Heart left ventricle (tissue), 16 donors: ENCODE data around the gene JAG1. TPM values are rescaled to one million over a fixed set of nuclear protein-coding genes. Genes with fewer than 3 reads are reported as not detected.

Source experiments
- ATAC-seq, 4 donors: fragments of 200-7000 bp; cut with Tn5 transposase; one replicate each; pipeline ENCODE4 v1.9.1; 2020 to 2022; ENCODE audit warnings: moderate library complexity in 4 of 4, mild to moderate bottlenecking in 3 of 4, moderate number of reproducible peaks in 1 of 4
- DNase-seq, 5 donors: peaks; one replicate each; pipeline ENCODE4 v3.0.0-alpha.2; 2020
- H3K27ac ChIP-seq, 12 donors: fragments of 200-600 bp; sonication (generic) in 4 of 12; one replicate each; pipeline versions ENCODE4 v1.5.0 to v1.8.0; 2016 to 2022; ENCODE audit warnings: mild to moderate bottlenecking in 2 of 12
- H3K27me3 ChIP-seq, 9 donors: fragments of 200-600 bp; sonication (generic) in 2 of 9; one replicate each; pipeline versions ENCODE4 v1.5.1 to v1.8.0; 2016 to 2022; ENCODE audit warnings: mild to moderate bottlenecking in 3 of 9
- H3K36me3 ChIP-seq, 9 donors: fragments of 200-600 bp; sonication (generic) in 2 of 9; one replicate each; pipeline versions ENCODE4 v1.5.0 to v1.8.0; 2018 to 2022; ENCODE audit warnings: mild to moderate bottlenecking in 2 of 9
- H3K4me1 ChIP-seq, 12 donors: fragments of 200-600 bp; sonication (generic) in 4 of 12; one replicate each; pipeline versions ENCODE4 v1.5.0 to v1.8.0; 2016 to 2022; ENCODE audit warnings: mild to moderate bottlenecking in 3 of 12
- H3K4me3 ChIP-seq, 12 donors: fragments of 200-600 bp; sonication (generic) in 4 of 12; one replicate each; pipeline versions ENCODE4 v1.5.0 to v1.8.0; 2017 to 2022; ENCODE audit warnings: mild to moderate bottlenecking in 9 of 12, moderate library complexity in 4 of 12
- H3K9me3 ChIP-seq, 12 donors: fragments of 200-600 bp; sonication (generic) in 4 of 12; one replicate each; pipeline versions ENCODE4 v1.5.0 to v1.8.0; 2016 to 2022; ENCODE audit warnings: mild to moderate bottlenecking in 1 of 12
- CTCF ChIP-seq, 12 donors: fragments of 200-600 bp; sonication (generic) in 4 of 12; IDR thresholded peaks; one replicate each; pipeline versions ENCODE4 v1.5.0 to v1.8.0; 2018 to 2022; ENCODE audit warnings: antibody characterized with exemption in 12 of 12, mild to moderate bottlenecking in 5 of 12
- POLR2A ChIP-seq, 2 donors: fragments of 450-650 bp; IDR thresholded peaks; one replicate each; pipeline ENCODE4 v1.6.1; 2017; ENCODE audit warnings: antibody characterized with exemption in 2 of 2, mild to moderate bottlenecking in 2 of 2, moderate library complexity in 2 of 2
- WGBS, 4 donors: extraction: QIAGEN DNeasy Blood & Tissue Kit in 2 of 4; methylation state at CpG; one replicate each; pipeline versions ENCODE4 v1.1.5 to v1.1.7; 2013 to 2018; 5-methylcytosine and 5-hydroxymethylcytosine counted together
- intact Hi-C, 10 donors: fragments of 100-400 bp; cut with DNase I; formaldehyde crosslinking; loops; one replicate each; pipeline versions ENCODE4 v1.11.1 to v1.14.2; 2022
- polyA plus RNA-seq, 2 donors: library from polyadenylated mRNA; stranded (reverse); fragments of 200-250 nt; gene quantifications; one replicate each; pipeline ENCODE4 v1.2.3, GENCODE V29; 2013
- total RNA-seq, 9 donors: library from RNA; depleted of rRNA in 2 of 9; stranded (reverse); fragments of >200 nt in 2 of 9; fragmentation: NEBNext Ultra II Directional in 3 of 9; extraction: Animal tissue kit (Norgen Biotek cat#: 25700) in 3 of 9; gene quantifications; one replicate each; pipeline versions ENCODE4 v1.1.0 to v1.2.4, GENCODE V29; 2016 to 2023
- donor health status: ischemic (EF 13 %, LVEDD 7.1; RV severe dilation, severe dysfunction).
- donor health status: healthy with polysubstance abuse.
- donor health status: DM: no; HTN: yes; CAD: no.
- donor health status: DM: no; HTN: no; CAD: no.
- donor health status: ischemic (EF 25% LVEDD 6.9; RV normal size, moderate dysfunction).
- donor health status: ischemic (EF 25% LVEDD 5.7; RV mildly dilated, moderate dysfunction).
- donor health status: healthy.
- donor health status: DM: yes; HTN: yes; CAD: no.
- donor health status: ischemic (EF 35%, LVEDD 5.7; RV mildly dilated, moderate dysfunction).
- donor health status: nonischemic (EF 11% LVEDD 7.7; RV severe dilation, severe dysfunction).
- donor health status: DM: yes; HTN: yes; CAD: no.
- donor health status: PGD.
- donor health status: ischemic (EF 29% LVEDD 5.4; RV normal size, mild dysfunction).
- donor health status: nonischemic (EF 23%, LVEDD 6.1; RV moderate dilation, normal function).

The JAG1 gene
- total and polyA plus RNA-seq, 11 donors, result 12.5 to 42.6 (median 24.9) TPM

GRCh38 chr20:10661261-10661660 lies 12.5 kb downstream of the JAG1 start:
- WGBS, 4 donors, result 72 to 89% (median 82%) methylated on average over 4 of the region's 4 CpGs
- H3K4me1 ChIP-seq, result peaks cover 3 to 95% (median 62%) of the 10 kb centered on the region in 12 donors
- H3K27ac ChIP-seq, result peak overlapping the region in 7 of 12 donors; percentile 30 to 74 (median 56)
- peaks cover 0 to 96% (median 81%) of the 10 kb centered on the region in 9 donors for H3K36me3 ChIP-seq
- intact Hi-C loops, result loop anchor here in 4 of 10 donors (5.0 to 10.0 kb wide), 5 partner anchors 104 to 884 kb away; no protein-coding TSS in a partner anchor
- no peak overlapping the region for H3K4me3 ChIP-seq
- no peaks in the 10 kb centered on the region for H3K27me3 ChIP-seq
- peak in 1 of 5 donors; percentile 6 for DNase-seq
- TF ChIP-seq CTCF (IDR thresholded peaks at IDR 0.05) (no peak), POLR2A (IDR thresholded peaks at IDR 0.05) (no peak)
- no peaks in the 10 kb centered on the region for H3K9me3 ChIP-seq
- ATAC-seq, result no peak

- WGBS, 4 donors, result 61 to 76% (median 71%) methylated on average over 10 to 11 of the region's 11 CpGs
- H3K9me3 ChIP-seq, result no peaks in the 10 kb centered on the region
- H3K27ac ChIP-seq, result peak overlapping the region in 9 of 12 donors; percentile 6 to 74 (median 52)
- peak in 2 of 5 donors; percentile 18 to 48 for DNase-seq
- intact Hi-C loops, result loop anchor here in 4 of 10 donors (5.0 to 10.0 kb wide), 5 partner anchors 103 to 884 kb away; no protein-coding TSS in a partner anchor
- H3K36me3 ChIP-seq, result peaks cover 0 to 98% (median 81%) of the 10 kb centered on the region in 9 donors
- no peak overlapping the region for H3K4me3 ChIP-seq
- TF ChIP-seq POLR2A (IDR thresholded peaks at IDR 0.05) (no peak), CTCF (IDR thresholded peaks at IDR 0.05) (no peak)
- peak in 3 of 4 donors; percentile 50 to 77 (median 66) for ATAC-seq
- no peaks in the 10 kb centered on the region for H3K27me3 ChIP-seq
- peaks cover 3 to 95% (median 62%) of the 10 kb centered on the region in 12 donors for H3K4me1 ChIP-seq
Observed at GRCh38 chr20:10660661-10661060, 13.1 kb downstream of the JAG1 start.

GRCh38 chr20:10659651-10660601 lies 13.9 kb downstream of the JAG1 start:
- Histone ChIP-seq H3K27me3 (no peaks in the 10 kb centered on the region), H3K27ac (peak overlapping the region in 9 of 12 donors; percentile 3 to 74 (median 52)), H3K4me1 (peaks cover 3 to 95% (median 62%) of the 10 kb centered on the region in 12 donors), H3K36me3 (peaks cover 0 to 98% (median 87%) of the 10 kb centered on the region in 9 donors), H3K9me3 (no peaks in the 10 kb centered on the region), H3K4me3 (no peak overlapping the region)
- no peak for TF ChIP-seq CTCF (IDR thresholded peaks at IDR 0.05)
- no peak for TF ChIP-seq POLR2A (IDR thresholded peaks at IDR 0.05)
- WGBS, 4 donors, result 68 to 82% (median 75%) methylated on average over 11 to 12 of the region's 12 CpGs
- intact Hi-C loops, result loop anchor here in 6 of 10 donors (5.0 to 10.0 kb wide), 6 partner anchors 103 to 885 kb away; no protein-coding TSS in a partner anchor
- DNase-seq, result peak in 1 of 5 donors; percentile 18
- ATAC-seq, result peak in 3 of 4 donors; percentile 33 to 53 (median 34)
